Fibroblast of villous mesenchyme (primary cell): ENCODE measurements around the gene SGPL1. TPM values are rescaled to one million over a fixed set of nuclear protein-coding genes. Genes with fewer than 3 reads are reported as not detected.

Experiments
- DNase-seq: peaks from one replicate; pipeline ENCODE4 v3.0.0-alpha.2; 2010; ENCODE audit warnings: low read depth
- H3K4me3 ChIP-seq: 2 replicates; pipeline ENCODE4 v1.5.1; 2011; ENCODE audit warnings: low read depth, mild to moderate bottlenecking, low read length
- small RNA-seq: library from RNA; depleted of rRNA; stranded (forward); fragments of <200 nt; gene quantifications from one replicate; pipeline ENCODE3, GENCODE V24; 2012
- total RNA-seq: library from RNA; depleted of rRNA; stranded (reverse); fragments of >200 nt; gene quantifications from 2 replicates; pipeline ENCODE4 v1.2.3, GENCODE V29; 2012
- TF ChIP-seq, protein P1 (sequence below): IDR thresholded peaks from 2 replicates; pipeline ENCODE4 v1.5.1; 2012; ENCODE audit warnings: low read depth, mild to moderate bottlenecking, low read length; ENCODE audit not compliant: insufficient read depth

SGPL1 gene
- total RNA-seq, 1 donor, result 54.4 TPM

- peak; percentile 11 for DNase-seq
- H3K4me3 ChIP-seq, result no peak overlapping the region
- TF ChIP-seq, protein P1, sequence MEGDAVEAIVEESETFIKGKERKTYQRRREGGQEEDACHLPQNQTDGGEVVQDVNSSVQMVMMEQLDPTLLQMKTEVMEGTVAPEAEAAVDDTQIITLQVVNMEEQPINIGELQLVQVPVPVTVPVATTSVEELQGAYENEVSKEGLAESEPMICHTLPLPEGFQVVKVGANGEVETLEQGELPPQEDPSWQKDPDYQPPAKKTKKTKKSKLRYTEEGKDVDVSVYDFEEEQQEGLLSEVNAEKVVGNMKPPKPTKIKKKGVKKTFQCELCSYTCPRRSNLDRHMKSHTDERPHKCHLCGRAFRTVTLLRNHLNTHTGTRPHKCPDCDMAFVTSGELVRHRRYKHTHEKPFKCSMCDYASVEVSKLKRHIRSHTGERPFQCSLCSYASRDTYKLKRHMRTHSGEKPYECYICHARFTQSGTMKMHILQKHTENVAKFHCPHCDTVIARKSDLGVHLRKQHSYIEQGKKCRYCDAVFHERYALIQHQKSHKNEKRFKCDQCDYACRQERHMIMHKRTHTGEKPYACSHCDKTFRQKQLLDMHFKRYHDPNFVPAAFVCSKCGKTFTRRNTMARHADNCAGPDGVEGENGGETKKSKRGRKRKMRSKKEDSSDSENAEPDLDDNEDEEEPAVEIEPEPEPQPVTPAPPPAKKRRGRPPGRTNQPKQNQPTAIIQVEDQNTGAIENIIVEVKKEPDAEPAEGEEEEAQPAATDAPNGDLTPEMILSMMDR, result no peak
These were observed 112.4 kb downstream of the SGPL1 start for GRCh38 chr10:70928140-70928539.

DNA sequence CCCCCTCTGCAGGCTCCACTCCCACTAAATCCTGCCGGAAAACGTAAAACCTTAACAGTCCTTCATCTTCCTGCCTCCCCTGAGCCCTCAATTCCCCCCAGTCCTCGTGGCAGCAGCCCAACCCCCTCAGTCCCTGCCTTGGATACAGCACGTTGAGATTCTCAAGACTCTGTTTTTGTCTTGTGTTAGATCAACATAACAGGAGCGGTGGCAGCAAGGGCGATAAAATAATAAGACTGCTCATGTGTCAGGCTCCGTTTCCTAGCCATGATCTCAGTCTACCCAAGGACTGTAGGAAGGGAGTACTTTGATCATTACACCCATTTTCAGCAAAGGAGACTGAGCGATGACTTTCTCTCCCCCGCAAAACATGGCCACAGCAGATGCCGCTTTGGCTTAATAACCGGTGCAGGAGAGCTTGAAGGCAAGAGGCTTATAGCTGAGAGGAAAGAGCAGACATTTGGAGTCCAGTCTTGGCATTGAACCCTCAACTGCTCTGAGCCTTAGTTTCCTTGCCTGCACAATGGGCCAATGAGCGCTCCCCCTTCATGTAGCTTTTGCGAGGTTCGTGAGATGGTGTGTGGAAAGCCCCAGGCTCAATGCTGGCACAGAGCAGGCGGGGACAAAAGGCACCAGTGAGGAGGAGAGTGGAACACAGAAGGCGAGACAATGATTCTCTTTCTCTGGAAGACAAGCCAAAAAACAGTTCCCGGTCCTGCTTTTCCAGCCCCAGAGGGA, 114.7 kb downstream of the SGPL1 start:
- DNase-seq, result no peak
- TF ChIP-seq, protein P1, result no peak
- no peak overlapping the region for H3K4me3 ChIP-seq

Small RNAs within 50 kb of the gene (small RNA-seq; reads per million reads assigned to genes)
- gene RPS26P40, result not detected

Other genes starting within 250 kb of the SGPL1 start
- gene PRF1, start 213.2 kb upstream of the SGPL1 start, total RNA-seq, result not detected in 2 replicates
- gene ADAMTS14, start 143.4 kb upstream of the SGPL1 start, total RNA-seq, result 0.86 and 1.6 TPM in 2 replicates
- not detected in 2 replicates for gene TBATA, start 30.6 kb upstream of the SGPL1 start, total RNA-seq
- 24.2 and 26.8 TPM in 2 replicates for gene PCBD1, start 72.6 kb downstream of the SGPL1 start, total RNA-seq